ENCODE results near the gene BDH1. TPM values are rescaled to one million over a fixed set of nuclear protein-coding genes. Genes with fewer than 3 reads are reported as not detected.
A peak's percentile ranks its signal among the peaks of the same experiment; 100 is the strongest.

BDH1 gene
- total and polyA plus RNA-seq, 2 of the 13 experiments (the other 11 are each of a cell fraction or from before 2014, with no cell fraction given), result 21.2 to 71.9 TPM

DNA sequence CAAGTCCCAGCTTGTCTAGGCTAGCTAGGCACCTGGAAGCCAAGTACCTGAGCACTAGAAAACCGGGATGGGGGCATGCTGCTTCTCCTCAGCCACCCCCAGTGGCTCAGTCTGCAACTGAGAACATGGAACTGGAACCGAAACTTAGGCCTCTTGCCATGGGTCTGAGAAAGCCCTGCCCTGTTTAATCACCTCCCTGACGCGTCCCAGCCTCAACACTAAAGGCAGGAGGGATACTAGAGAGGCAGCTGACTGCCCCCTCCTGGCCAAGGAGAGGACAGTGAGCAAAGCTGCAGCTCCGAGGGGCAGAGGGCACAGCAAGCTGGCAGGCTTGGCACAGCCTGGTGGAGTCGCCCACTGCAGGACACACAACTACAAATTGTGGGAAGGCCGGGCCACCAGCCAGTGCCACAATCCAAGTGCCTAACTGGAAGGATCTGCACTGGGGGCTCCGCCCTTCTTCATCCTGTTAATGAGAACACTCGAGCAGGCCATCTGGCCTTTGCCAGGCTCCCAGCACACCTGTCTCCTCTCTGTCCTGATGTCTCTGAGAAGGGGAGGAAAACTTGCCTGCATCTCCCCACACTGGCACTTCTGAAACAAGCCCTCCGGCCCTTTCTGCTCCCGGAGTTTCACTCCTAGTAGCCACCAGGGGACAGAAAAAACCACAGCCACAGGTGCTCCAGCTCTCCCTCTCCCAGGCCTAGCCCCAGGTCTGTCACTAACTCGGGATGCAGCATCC lies 53.7 kb downstream of the BDH1 start (continued):
- TF ChIP-seq, protein P1, sequence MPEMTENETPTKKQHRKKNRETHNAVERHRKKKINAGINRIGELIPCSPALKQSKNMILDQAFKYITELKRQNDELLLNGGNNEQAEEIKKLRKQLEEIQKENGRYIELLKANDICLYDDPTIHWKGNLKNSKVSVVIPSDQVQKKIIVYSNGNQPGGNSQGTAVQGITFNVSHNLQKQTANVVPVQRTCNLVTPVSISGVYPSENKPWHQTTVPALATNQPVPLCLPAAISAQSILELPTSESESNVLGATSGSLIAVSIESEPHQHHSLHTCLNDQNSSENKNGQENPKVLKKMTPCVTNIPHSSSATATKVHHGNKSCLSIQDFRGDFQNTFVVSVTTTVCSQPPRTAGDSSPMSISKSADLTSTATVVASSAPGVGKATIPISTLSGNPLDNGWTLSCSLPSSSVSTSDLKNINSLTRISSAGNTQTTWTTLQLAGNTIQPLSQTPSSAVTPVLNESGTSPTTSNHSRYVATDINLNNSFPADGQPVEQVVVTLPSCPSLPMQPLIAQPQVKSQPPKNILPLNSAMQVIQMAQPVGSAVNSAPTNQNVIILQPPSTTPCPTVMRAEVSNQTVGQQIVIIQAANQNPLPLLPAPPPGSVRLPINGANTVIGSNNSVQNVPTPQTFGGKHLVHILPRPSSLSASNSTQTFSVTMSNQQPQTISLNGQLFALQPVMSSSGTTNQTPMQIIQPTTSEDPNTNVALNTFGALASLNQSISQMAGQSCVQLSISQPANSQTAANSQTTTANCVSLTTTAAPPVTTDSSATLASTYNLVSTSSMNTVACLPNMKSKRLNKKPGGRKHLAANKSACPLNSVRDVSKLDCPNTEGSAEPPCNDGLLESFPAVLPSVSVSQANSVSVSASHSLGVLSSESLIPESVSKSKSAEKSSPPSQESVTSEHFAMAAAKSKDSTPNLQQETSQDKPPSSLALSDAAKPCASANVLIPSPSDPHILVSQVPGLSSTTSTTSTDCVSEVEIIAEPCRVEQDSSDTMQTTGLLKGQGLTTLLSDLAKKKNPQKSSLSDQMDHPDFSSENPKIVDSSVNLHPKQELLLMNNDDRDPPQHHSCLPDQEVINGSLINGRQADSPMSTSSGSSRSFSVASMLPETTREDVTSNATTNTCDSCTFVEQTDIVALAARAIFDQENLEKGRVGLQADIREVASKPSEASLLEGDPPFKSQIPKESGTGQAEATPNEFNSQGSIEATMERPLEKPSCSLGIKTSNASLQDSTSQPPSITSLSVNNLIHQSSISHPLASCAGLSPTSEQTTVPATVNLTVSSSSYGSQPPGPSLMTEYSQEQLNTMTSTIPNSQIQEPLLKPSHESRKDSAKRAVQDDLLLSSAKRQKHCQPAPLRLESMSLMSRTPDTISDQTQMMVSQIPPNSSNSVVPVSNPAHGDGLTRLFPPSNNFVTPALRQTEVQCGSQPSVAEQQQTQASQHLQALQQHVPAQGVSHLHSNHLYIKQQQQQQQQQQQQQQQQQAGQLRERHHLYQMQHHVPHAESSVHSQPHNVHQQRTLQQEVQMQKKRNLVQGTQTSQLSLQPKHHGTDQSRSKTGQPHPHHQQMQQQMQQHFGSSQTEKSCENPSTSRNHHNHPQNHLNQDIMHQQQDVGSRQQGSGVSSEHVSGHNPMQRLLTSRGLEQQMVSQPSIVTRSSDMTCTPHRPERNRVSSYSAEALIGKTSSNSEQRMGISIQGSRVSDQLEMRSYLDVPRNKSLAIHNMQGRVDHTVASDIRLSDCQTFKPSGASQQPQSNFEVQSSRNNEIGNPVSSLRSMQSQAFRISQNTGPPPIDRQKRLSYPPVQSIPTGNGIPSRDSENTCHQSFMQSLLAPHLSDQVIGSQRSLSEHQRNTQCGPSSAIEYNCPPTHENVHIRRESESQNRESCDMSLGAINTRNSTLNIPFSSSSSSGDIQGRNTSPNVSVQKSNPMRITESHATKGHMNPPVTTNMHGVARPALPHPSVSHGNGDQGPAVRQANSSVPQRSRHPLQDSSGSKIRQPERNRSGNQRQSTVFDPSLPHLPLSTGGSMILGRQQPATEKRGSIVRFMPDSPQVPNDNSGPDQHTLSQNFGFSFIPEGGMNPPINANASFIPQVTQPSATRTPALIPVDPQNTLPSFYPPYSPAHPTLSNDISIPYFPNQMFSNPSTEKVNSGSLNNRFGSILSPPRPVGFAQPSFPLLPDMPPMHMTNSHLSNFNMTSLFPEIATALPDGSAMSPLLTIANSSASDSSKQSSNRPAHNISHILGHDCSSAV (CRISPR knock-in tag; IDR thresholded peaks at IDR 0.05; ENCODE audit: borderline replicate concordance), result no peak
- TF ChIP-seq NR2F1 (CRISPR knock-in tag; IDR thresholded peaks at IDR 0.05) (no peak), HNRNPL (IDR thresholded peaks at IDR 0.05; ENCODE audit: low read depth, low read length) (peak; percentile 99), FOXK2 (IDR thresholded peaks at IDR 0.05) (no peak), ZNF761 (CRISPR knock-in tag; conservative IDR thresholded peaks at IDR 0.05) (peak; percentile 71; the same call in 1 of the 2 replicates), MEIS2 (CRISPR knock-in tag; IDR thresholded peaks at IDR 0.05) (no peak), MYC (CRISPR knock-in tag; IDR thresholded peaks at IDR 0.05; ENCODE audit: borderline replicate concordance) (peak; percentile 36; the same call in 1 of the 2 replicates), ZNF878 (CRISPR knock-in tag; IDR thresholded peaks at IDR 0.05) (no peak), GATAD2A (CRISPR knock-in tag; IDR thresholded peaks at IDR 0.05) (no peak; the same call in 1 of the 2 replicates), ZMYM4 (CRISPR knock-in tag; IDR thresholded peaks at IDR 0.05) (no peak; the same call in none of the 2 replicates), NFKB2 (CRISPR knock-in tag; IDR thresholded peaks at IDR 0.05; ENCODE audit: borderline replicate concordance) (peak; percentile 67; the same call in 1 of the 2 replicates)
- TF ChIP-seq, protein P2, sequence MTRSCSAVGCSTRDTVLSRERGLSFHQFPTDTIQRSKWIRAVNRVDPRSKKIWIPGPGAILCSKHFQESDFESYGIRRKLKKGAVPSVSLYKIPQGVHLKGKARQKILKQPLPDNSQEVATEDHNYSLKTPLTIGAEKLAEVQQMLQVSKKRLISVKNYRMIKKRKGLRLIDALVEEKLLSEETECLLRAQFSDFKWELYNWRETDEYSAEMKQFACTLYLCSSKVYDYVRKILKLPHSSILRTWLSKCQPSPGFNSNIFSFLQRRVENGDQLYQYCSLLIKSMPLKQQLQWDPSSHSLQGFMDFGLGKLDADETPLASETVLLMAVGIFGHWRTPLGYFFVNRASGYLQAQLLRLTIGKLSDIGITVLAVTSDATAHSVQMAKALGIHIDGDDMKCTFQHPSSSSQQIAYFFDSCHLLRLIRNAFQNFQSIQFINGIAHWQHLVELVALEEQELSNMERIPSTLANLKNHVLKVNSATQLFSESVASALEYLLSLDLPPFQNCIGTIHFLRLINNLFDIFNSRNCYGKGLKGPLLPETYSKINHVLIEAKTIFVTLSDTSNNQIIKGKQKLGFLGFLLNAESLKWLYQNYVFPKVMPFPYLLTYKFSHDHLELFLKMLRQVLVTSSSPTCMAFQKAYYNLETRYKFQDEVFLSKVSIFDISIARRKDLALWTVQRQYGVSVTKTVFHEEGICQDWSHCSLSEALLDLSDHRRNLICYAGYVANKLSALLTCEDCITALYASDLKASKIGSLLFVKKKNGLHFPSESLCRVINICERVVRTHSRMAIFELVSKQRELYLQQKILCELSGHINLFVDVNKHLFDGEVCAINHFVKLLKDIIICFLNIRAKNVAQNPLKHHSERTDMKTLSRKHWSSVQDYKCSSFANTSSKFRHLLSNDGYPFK (CRISPR knock-in tag; IDR thresholded peaks at IDR 0.05; ENCODE audit: borderline replicate concordance), result peak; percentile 57; the same call in 1 of the 2 replicates
- TF ChIP-seq, protein P3, sequence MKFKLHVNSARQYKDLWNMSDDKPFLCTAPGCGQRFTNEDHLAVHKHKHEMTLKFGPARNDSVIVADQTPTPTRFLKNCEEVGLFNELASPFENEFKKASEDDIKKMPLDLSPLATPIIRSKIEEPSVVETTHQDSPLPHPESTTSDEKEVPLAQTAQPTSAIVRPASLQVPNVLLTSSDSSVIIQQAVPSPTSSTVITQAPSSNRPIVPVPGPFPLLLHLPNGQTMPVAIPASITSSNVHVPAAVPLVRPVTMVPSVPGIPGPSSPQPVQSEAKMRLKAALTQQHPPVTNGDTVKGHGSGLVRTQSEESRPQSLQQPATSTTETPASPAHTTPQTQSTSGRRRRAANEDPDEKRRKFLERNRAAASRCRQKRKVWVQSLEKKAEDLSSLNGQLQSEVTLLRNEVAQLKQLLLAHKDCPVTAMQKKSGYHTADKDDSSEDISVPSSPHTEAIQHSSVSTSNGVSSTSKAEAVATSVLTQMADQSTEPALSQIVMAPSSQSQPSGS (CRISPR knock-in tag; IDR thresholded peaks at IDR 0.05), result peak; percentile 8; the same call in 1 of the 2 replicates
- TF ChIP-seq, protein P4, sequence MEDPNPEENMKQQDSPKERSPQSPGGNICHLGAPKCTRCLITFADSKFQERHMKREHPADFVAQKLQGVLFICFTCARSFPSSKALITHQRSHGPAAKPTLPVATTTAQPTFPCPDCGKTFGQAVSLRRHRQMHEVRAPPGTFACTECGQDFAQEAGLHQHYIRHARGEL (CRISPR knock-in tag; IDR thresholded peaks at IDR 0.05), result no peak
